ENCODE results near the gene MCUR1. TPM values are rescaled to one million over a fixed set of nuclear protein-coding genes. Genes with fewer than 3 reads are reported as not detected.
"Not testable (repeated sequence)": the region's sequence is repeated elsewhere in the genome, so short reads cannot be mapped to it uniquely, and the experiment has no call there.

MCUR1 gene
- 15.3 and 16.0 TPM in 2 replicates for total RNA-seq (2014; rRNA removed; shearing (Covaris generic))

- Histone ChIP-seq H3K27me3 (no peaks in the 10 kb centered on the region), H3K36me3 (no peaks in the 10 kb centered on the region), H3K27ac (peak within 1 kb of the TSS; percentile 84), H3K4me1 (no peaks in the 10 kb centered on the region), H3K9me3 (replicated peaks) (no peaks in the 10 kb centered on the region), H3K4me3 (peak within 1 kb of the TSS; percentile 89)
- peak; percentile 71 to 78 for DNase-seq
Measured at GRCh38 chr6:13814176-13814937, at the start of gene MCUR1. TSS of gene MCUR1 (minus strand) at chr6:13814557. CDS start at chr6:13814429, 128 bp downstream.

- Histone ChIP-seq H3K4me1 (no peaks in the 10 kb centered on the region), H3K27me3 (no peaks in the 10 kb centered on the region), H3K36me3 (no peaks in the 10 kb centered on the region), H3K4me3 (no peak overlapping the region), H3K27ac (no peak overlapping the region), H3K9me3 (replicated peaks) (no peaks in the 10 kb centered on the region)
- no peak for DNase-seq
Measured at GRCh38 chr6:13863699-13864155, 49.4 kb upstream of the MCUR1 start.

- H3K4me3 ChIP-seq; H3K36me3 ChIP-seq; H3K27me3 ChIP-seq; DNase-seq; H3K4me1 ChIP-seq; H3K9me3 ChIP-seq (replicated peaks); H3K27ac ChIP-seq: not testable (repeated sequence)
Measured at GRCh38 chr6:13860556-13861185, 46.3 kb upstream of the MCUR1 start.

- no peak overlapping the region for H3K4me3 ChIP-seq
- no peak for DNase-seq
- no peak overlapping the region for H3K27ac ChIP-seq
Measured at GRCh38 chr6:13859871-13860555, 45.7 kb upstream of the MCUR1 start.

GRCh38 chr6:13854716-13855250 is 40.4 kb upstream of the MCUR1 start:
- no peaks in the 10 kb centered on the region for H3K27me3 ChIP-seq
- H3K27ac ChIP-seq, result no peak overlapping the region
- no peaks in the 10 kb centered on the region for H3K36me3 ChIP-seq
- H3K9me3 ChIP-seq (replicated peaks), result no peaks in the 10 kb centered on the region
- no peak for DNase-seq
- no peak overlapping the region for H3K4me3 ChIP-seq
- H3K4me1 ChIP-seq, result no peaks in the 10 kb centered on the region

More at GRCh38 chr6:13859871-13860555, 45.7 kb upstream of the MCUR1 start:
- H3K4me1 ChIP-seq, result no peaks in the 10 kb centered on the region
- no peaks in the 10 kb centered on the region for H3K27me3 ChIP-seq
- no peaks in the 10 kb centered on the region for H3K9me3 ChIP-seq (replicated peaks)
- no peaks in the 10 kb centered on the region for H3K36me3 ChIP-seq

- Histone ChIP-seq H3K4me1 (no peaks in the 10 kb centered on the region), H3K36me3 (no peaks in the 10 kb centered on the region), H3K4me3 (no peak overlapping the region), H3K27me3 (no peaks in the 10 kb centered on the region), H3K27ac (no peak overlapping the region), H3K9me3 (replicated peaks) (no peaks in the 10 kb centered on the region)
- no peak for DNase-seq
Measured at GRCh38 chr6:13853871-13854270, 39.5 kb upstream of the MCUR1 start.

GRCh38 chr6:13851803-13852202 is 37.4 kb upstream of the MCUR1 start:
- Histone ChIP-seq H3K27ac (no peak overlapping the region), H3K27me3 (no peaks in the 10 kb centered on the region)

GRCh38 chr6:13851330-13851729 is 37.0 kb upstream of the MCUR1 start:
- no peaks in the 10 kb centered on the region for H3K36me3 ChIP-seq

More at GRCh38 chr6:13851803-13852202, 37.4 kb upstream of the MCUR1 start:
- Histone ChIP-seq H3K9me3 (replicated peaks) (no peaks in the 10 kb centered on the region), H3K4me3 (no peak overlapping the region), H3K4me1 (no peaks in the 10 kb centered on the region), H3K36me3 (no peaks in the 10 kb centered on the region)
- no peak for DNase-seq

GRCh38 chr6:13850690-13851089 is 36.3 kb upstream of the MCUR1 start:
- H3K4me1 ChIP-seq; H3K27me3 ChIP-seq; DNase-seq; H3K27ac ChIP-seq; H3K4me3 ChIP-seq; H3K36me3 ChIP-seq; H3K9me3 ChIP-seq (replicated peaks): not testable (repeated sequence)

More at GRCh38 chr6:13851330-13851729, 37.0 kb upstream of the MCUR1 start:
- no peaks in the 10 kb centered on the region for H3K4me1 ChIP-seq
- no peaks in the 10 kb centered on the region for H3K9me3 ChIP-seq (replicated peaks)
- DNase-seq, result no peak
- no peak overlapping the region for H3K27ac ChIP-seq
- no peaks in the 10 kb centered on the region for H3K27me3 ChIP-seq
- H3K4me3 ChIP-seq, result no peak overlapping the region

GRCh38 chr6:13848522-13849150 is 34.3 kb upstream of the MCUR1 start:
- no peak for DNase-seq
- no peak overlapping the region for H3K4me3 ChIP-seq
- no peaks in the 10 kb centered on the region for H3K27me3 ChIP-seq
- no peak overlapping the region for H3K27ac ChIP-seq
- H3K4me1 ChIP-seq, result no peaks in the 10 kb centered on the region
- no peaks in the 10 kb centered on the region for H3K36me3 ChIP-seq
- H3K9me3 ChIP-seq (replicated peaks), result no peaks in the 10 kb centered on the region

GRCh38 chr6:13847326-13848050 is 33.1 kb upstream of the MCUR1 start:
- no peak overlapping the region for H3K4me3 ChIP-seq
- no peaks in the 10 kb centered on the region for H3K4me1 ChIP-seq
- no peaks in the 10 kb centered on the region for H3K9me3 ChIP-seq (replicated peaks)
- no peak for DNase-seq
- no peaks in the 10 kb centered on the region for H3K27me3 ChIP-seq
- no peaks in the 10 kb centered on the region for H3K36me3 ChIP-seq
- H3K27ac ChIP-seq, result no peak overlapping the region

- peak in 1 of 2 experiments; percentile 7 for DNase-seq
- H3K9me3 ChIP-seq (replicated peaks), result no peaks in the 10 kb centered on the region
- no peaks in the 10 kb centered on the region for H3K27me3 ChIP-seq
- no peak overlapping the region for H3K27ac ChIP-seq
- no peaks in the 10 kb centered on the region for H3K4me1 ChIP-seq
- no peak overlapping the region for H3K4me3 ChIP-seq
- no peaks in the 10 kb centered on the region for H3K36me3 ChIP-seq
Measured at GRCh38 chr6:13846841-13847240, 32.5 kb upstream of the MCUR1 start.

GRCh38 chr6:13841936-13842335 is 27.6 kb upstream of the MCUR1 start:
- H3K27ac ChIP-seq, result no peak overlapping the region
- no peaks in the 10 kb centered on the region for H3K4me1 ChIP-seq
- H3K36me3 ChIP-seq, result no peaks in the 10 kb centered on the region
- no peaks in the 10 kb centered on the region for H3K9me3 ChIP-seq (replicated peaks)
- no peaks in the 10 kb centered on the region for H3K27me3 ChIP-seq
- no peak overlapping the region for H3K4me3 ChIP-seq
- no peak for DNase-seq

- DNase-seq, result no peak
- H3K36me3 ChIP-seq, result no peaks in the 10 kb centered on the region
- H3K27me3 ChIP-seq, result no peaks in the 10 kb centered on the region
- H3K9me3 ChIP-seq (replicated peaks), result no peaks in the 10 kb centered on the region
- H3K4me3 ChIP-seq, result no peak overlapping the region
- H3K27ac ChIP-seq, result no peak overlapping the region
- no peaks in the 10 kb centered on the region for H3K4me1 ChIP-seq
Measured at GRCh38 chr6:13838616-13839015, 24.3 kb upstream of the MCUR1 start.
